ENCODE data around the gene MYBPC3. TPM values are rescaled to one million over a fixed set of nuclear protein-coding genes. Genes with fewer than 3 reads are reported as not detected.

MYBPC3 gene
- total and polyA plus RNA-seq, 2 donors (not counting 3 experiments of a cell fraction or from before 2014, with no cell fraction given) = not detected

DNA sequence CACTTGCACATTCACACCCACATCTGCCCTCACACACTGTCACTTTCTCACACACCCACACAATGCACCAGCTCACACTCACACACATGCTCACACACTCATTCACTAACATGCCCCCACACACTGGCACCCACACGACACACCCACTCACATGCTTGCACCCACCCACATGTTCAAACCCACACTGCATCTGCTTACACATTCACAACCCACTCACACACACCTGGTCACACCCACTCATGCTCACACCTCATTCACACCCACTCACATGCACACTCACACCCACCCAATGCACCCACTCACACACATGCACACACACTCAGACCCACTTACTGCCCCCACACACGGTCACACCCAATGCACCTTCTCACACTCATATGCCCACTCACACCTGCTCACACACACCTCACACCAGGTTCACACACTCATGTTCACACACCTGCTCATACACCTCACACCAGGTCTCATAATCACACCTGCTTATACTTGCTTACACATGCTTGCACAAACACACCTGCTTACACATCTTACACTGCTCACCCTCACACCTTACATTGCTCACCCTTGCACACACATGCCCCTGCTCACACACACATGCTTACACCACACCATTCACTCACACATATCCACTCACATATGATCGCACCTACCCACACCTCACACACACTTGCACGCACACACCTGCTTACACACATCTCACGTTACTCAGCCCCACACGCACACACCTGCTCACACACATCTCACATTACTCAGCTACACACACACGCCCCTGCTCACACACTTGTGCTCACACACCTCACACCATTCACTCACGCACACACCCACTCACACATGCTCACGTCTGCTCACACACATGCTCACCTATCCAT, 3.9 kb upstream of the MYBPC3 start:
- H3K9me1 ChIP-seq (replicated peaks; ENCODE audit: control insufficient read depth, extremely low read depth, insufficient read depth, low read length) = no peaks in the 10 kb centered on the region
- no peaks in the 10 kb centered on the region for H3K79me2 ChIP-seq (ENCODE audit: control insufficient read depth, insufficient read depth, low read length)
- POLR2A ChIA-PET = no interaction called here
- H3K4me2 ChIP-seq (ENCODE audit: insufficient read depth, low read length) = no peak overlapping the region
- H3K27ac ChIP-seq (ENCODE audit: insufficient read depth, low read depth, low read length) = no peak overlapping the region
- no peak overlapping the region for H3K4me3 ChIP-seq (replicated peaks in 1 of 3; ENCODE audit: insufficient read depth in 1 of 3, low read depth in 1 of 3, low read length in 3 of 3)
- DNase-seq (ENCODE audit: low read depth, low spot score) = no peak
- intact Hi-C loops (cut with micrococcal nuclease) (no loop called here), dilution Hi-C loops (cut with MboI; ENCODE audit: extremely low pct_ligation_motif_present, low sequenced_read_pairs) (no loop called here)
- CTCF ChIA-PET = interaction anchor here (1.7 kb wide), 1 partner anchor 121 kb away, joined by 28 read pairs; no protein-coding TSS in a partner anchor
- no peak overlapping the region for H3K9ac ChIP-seq (replicated peaks; ENCODE audit: extremely low read depth, insufficient read depth, low read length)
- H3K9me3 ChIP-seq (replicated peaks; ENCODE audit: control insufficient read depth, insufficient read depth, low read length) = no peaks in the 10 kb centered on the region
- no TSS peak for BruUV-seq (replicated peaks)
- FAIRE-seq = no peak
- TF ChIP-seq JUN (IDR thresholded peaks at IDR 0.05; ENCODE audit: borderline replicate concordance, insufficient read depth, insufficient read length, low read depth) (no peak), MAX (IDR thresholded peaks at IDR 0.05; ENCODE audit: insufficient read depth, insufficient read length) (peak; percentile 12), POLR2A (IDR thresholded peaks at IDR 0.05; ENCODE audit: low read depth, low read length) (no peak)
- no peaks in the 10 kb centered on the region for H3K4me1 ChIP-seq (ENCODE audit: control insufficient read depth, extremely low read depth, insufficient read depth, low read length)
- H2AFZ ChIP-seq (ENCODE audit: low read depth, low read length) = no peak overlapping the region
- H3K27me3 ChIP-seq (ENCODE audit: control insufficient read depth in 2 of 2, insufficient read depth in 2 of 2, low read length in 2 of 2) = no peaks in the 10 kb centered on the region
- H3K36me3 ChIP-seq (ENCODE audit: control insufficient read depth in 2 of 2, extremely low read depth in 1 of 2, insufficient read depth in 2 of 2, low read length in 2 of 2) = no peaks in the 10 kb centered on the region
- no peaks in the 10 kb centered on the region for H4K20me1 ChIP-seq (replicated peaks; ENCODE audit: control insufficient read depth, extremely low read depth, insufficient read depth, low read length)

DNA sequence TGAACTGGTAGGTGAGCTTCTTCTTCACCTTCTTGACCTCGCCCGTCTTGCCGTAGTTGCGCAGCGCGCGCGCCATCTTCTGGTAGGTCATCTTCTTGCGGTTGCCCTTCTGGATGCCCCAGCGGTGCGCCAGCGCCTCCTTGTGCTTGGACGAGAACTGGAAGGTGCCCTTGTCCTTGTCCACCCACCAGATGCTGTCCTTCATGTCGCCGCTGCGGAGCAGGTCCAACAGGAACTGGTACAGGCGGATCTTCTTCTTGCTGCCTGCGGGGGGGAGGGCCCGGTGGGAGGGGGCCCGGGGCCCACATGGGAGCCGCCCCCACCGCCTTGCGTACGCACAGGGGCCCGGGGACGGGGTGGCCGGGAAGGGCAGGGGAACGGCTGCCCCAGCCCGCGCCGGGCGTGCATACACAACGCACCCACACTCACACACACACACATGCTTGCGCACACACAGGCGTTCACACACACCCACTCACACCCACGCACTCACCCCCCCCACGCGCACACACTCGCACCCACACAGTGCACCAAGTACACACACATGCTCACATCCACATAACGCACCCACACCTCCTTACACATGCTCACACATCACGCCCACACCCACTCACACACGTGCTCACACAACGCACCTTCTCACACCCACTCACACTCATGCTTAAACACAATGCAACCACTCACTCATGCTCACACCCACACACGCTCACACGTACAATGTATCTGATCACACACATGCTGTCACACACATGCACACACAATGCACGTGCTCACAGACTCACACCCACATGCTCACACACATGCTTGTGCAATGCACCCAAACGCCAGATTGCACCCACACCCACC, 3.0 kb upstream of the MYBPC3 start:
- H4K20me1 ChIP-seq (replicated peaks; ENCODE audit: control insufficient read depth, extremely low read depth, insufficient read depth, low read length) = no peaks in the 10 kb centered on the region
- TF ChIP-seq CTCF (IDR thresholded peaks at IDR 0.05; ENCODE audit: extremely low read depth in 1 of 2, insufficient read depth in 1 of 2, low read depth in 1 of 2, low read length in 2 of 2) (peak; percentile 97 to 100), MAX (IDR thresholded peaks at IDR 0.05; ENCODE audit: insufficient read depth, insufficient read length) (no peak), EZH2 (IDR thresholded peaks at IDR 0.05; ENCODE audit: borderline replicate concordance, low read depth, low read length, severe bottlenecking) (no peak), POLR2AphosphoS5 (IDR thresholded peaks at IDR 0.05; ENCODE audit: insufficient read depth, low read depth, low read length) (peak; percentile 38)
- H3K36me3 ChIP-seq (ENCODE audit: control insufficient read depth in 2 of 2, extremely low read depth in 1 of 2, insufficient read depth in 2 of 2, low read length in 2 of 2) = no peaks in the 10 kb centered on the region
- H3K9me1 ChIP-seq (replicated peaks; ENCODE audit: control insufficient read depth, extremely low read depth, insufficient read depth, low read length) = no peaks in the 10 kb centered on the region
- H3K79me2 ChIP-seq (ENCODE audit: control insufficient read depth, insufficient read depth, low read length) = no peaks in the 10 kb centered on the region
- H3K4me2 ChIP-seq (ENCODE audit: insufficient read depth, low read length) = no peak overlapping the region
- no peaks in the 10 kb centered on the region for H3K9me3 ChIP-seq (replicated peaks; ENCODE audit: control insufficient read depth, insufficient read depth, low read length)
- FAIRE-seq (peak; percentile 93), DNase-seq (ENCODE audit: low read depth, low spot score) (peak; percentile 92)
- no peaks in the 10 kb centered on the region for H3K4me1 ChIP-seq (ENCODE audit: control insufficient read depth, extremely low read depth, insufficient read depth, low read length)
- no TSS peak for BruUV-seq (replicated peaks)
- no peak overlapping the region for H3K9ac ChIP-seq (replicated peaks; ENCODE audit: extremely low read depth, insufficient read depth, low read length)
- CTCF ChIA-PET = interaction anchor here (0.6 to 4.0 kb wide), 71 partner anchors 9 to 529 kb away, joined by 3 to 46 read pairs (median 4); partner anchors contain the start of genes ACP2, ARFGAP2, DDB2 and NR1H3
- intact Hi-C loops (cut with micrococcal nuclease) (loop anchor here (1.0 to 2.0 kb wide), 7 partner anchors 53 to 466 kb away; partner anchors contain the start of genes MADD and SLC39A13), dilution Hi-C loops (cut with MboI; ENCODE audit: extremely low pct_ligation_motif_present, low sequenced_read_pairs) (no loop called here)
- H2AFZ ChIP-seq (ENCODE audit: low read depth, low read length) = peak overlapping the region; percentile 19
- H3K27me3 ChIP-seq (ENCODE audit: control insufficient read depth in 2 of 2, insufficient read depth in 2 of 2, low read length in 2 of 2) = no peaks in the 10 kb centered on the region
- H3K27ac ChIP-seq (ENCODE audit: insufficient read depth, low read depth, low read length) = no peak overlapping the region
- peak overlapping the region in 1 of 3 experiments; percentile 12 for H3K4me3 ChIP-seq (replicated peaks in 1 of 3; ENCODE audit: insufficient read depth in 1 of 3, low read depth in 1 of 3, low read length in 3 of 3)
- POLR2A ChIA-PET = no interaction called here

All from endothelial cell of umbilical vein (primary cell).